22Rv1 (cell line): ENCODE data around the gene ASIC4.

ENCODE experiments used
- H3K27ac ChIP-seq: fragments of 450-650 bp; 2 replicates; pipeline ENCODE4 v1.5.1; 2017
- CTCF ChIP-seq: fragments of 450-650 bp; IDR thresholded peaks from 2 replicates; pipeline ENCODE4 v1.5.1; 2017; ENCODE audit warnings: mild to moderate bottlenecking
- ZFX ChIP-seq: fragments of 450-650 bp; IDR thresholded peaks from 2 replicates; pipeline ENCODE4 v1.6.1; 2017; ENCODE audit warnings: antibody characterized with exemption, borderline replicate concordance

ASIC4 gene

GRCh38 chr2:219521066-219521880, 7.0 kb downstream of the ASIC4 start:
- no peak overlapping the region for H3K27ac ChIP-seq

GRCh38 chr2:219522111-219523030, 8.1 kb downstream of the ASIC4 start:
- TF ChIP-seq CTCF (peak; percentile 6; the same call in 1 of the 2 replicates), ZFX (no peak)
- no peak overlapping the region for H3K27ac ChIP-seq

More at GRCh38 chr2:219521066-219521880, 7.0 kb downstream of the ASIC4 start:
- TF ChIP-seq ZFX (no peak), CTCF (peak; percentile 80)

- no peak overlapping the region for H3K27ac ChIP-seq
- TF ChIP-seq CTCF (no peak), ZFX (no peak)
These were observed 8.9 kb downstream of the ASIC4 start for GRCh38 chr2:219523031-219523671.

GRCh38 chr2:219524817-219525216, 10.5 kb downstream of the ASIC4 start:
- H3K27ac ChIP-seq, result no peak overlapping the region
- TF ChIP-seq ZFX, result no peak
- TF ChIP-seq CTCF, result no peak

- H3K27ac ChIP-seq, result no peak overlapping the region
- TF ChIP-seq CTCF (no peak), ZFX (no peak)
These were observed 11.4 kb downstream of the ASIC4 start for GRCh38 chr2:219525533-219526232.

GRCh38 chr2:219526320-219527075, 12.2 kb downstream of the ASIC4 start:
- no peak overlapping the region for H3K27ac ChIP-seq
- TF ChIP-seq ZFX (no peak), CTCF (no peak)
